ENCODE measurements around the gene ASXL2.

- TF ChIP-seq CTCF (IDR thresholded peaks at IDR 0.05; ENCODE audit: poor library complexity, severe bottlenecking) (no peak), EP300 (conservative IDR thresholded peaks at IDR 0.05; ENCODE audit: poor library complexity, severe bottlenecking) (no peak), POLR2AphosphoS5 (IDR thresholded peaks at IDR 0.05) (no peak), EZH2 (IDR thresholded peaks at IDR 0.05; ENCODE audit: borderline replicate concordance, insufficient read depth, low read length, poor library complexity, severe bottlenecking) (no peak)
These were observed 151.8 kb downstream of the ASXL2 start for GRCh38 chr2:25726522-25726921.

All from neural cell (in vitro differentiated cells).